Epithelial cell of proximal tubule (primary cell): ENCODE data around the gene SYT17. TPM values are rescaled to one million over a fixed set of nuclear protein-coding genes. Genes with fewer than 3 reads are reported as not detected.

Experiments used
- DNase-seq: peaks from one replicate; pipeline ENCODE4 v3.0.0-alpha.2; 2011; ENCODE audit warnings: low read depth
- H3K4me3 ChIP-seq: 2 replicates; pipeline ENCODE4 v1.5.1; 2011; ENCODE audit warnings: low read depth, mild to moderate bottlenecking, low read length
- total RNA-seq: library from RNA; depleted of rRNA; stranded (reverse); fragments of >200 nt; gene quantifications from 2 replicates; pipeline ENCODE4 v1.2.3, GENCODE V29; 2015
- TF ChIP-seq, protein P1 (sequence below): conservative IDR thresholded peaks from 2 replicates; pipeline ENCODE4 v1.5.1; 2012; ENCODE audit warnings: low read depth, mild to moderate bottlenecking, low read length

SYT17 gene
- total RNA-seq, 1 donor from 2014 or later = 1.2 TPM

DNA sequence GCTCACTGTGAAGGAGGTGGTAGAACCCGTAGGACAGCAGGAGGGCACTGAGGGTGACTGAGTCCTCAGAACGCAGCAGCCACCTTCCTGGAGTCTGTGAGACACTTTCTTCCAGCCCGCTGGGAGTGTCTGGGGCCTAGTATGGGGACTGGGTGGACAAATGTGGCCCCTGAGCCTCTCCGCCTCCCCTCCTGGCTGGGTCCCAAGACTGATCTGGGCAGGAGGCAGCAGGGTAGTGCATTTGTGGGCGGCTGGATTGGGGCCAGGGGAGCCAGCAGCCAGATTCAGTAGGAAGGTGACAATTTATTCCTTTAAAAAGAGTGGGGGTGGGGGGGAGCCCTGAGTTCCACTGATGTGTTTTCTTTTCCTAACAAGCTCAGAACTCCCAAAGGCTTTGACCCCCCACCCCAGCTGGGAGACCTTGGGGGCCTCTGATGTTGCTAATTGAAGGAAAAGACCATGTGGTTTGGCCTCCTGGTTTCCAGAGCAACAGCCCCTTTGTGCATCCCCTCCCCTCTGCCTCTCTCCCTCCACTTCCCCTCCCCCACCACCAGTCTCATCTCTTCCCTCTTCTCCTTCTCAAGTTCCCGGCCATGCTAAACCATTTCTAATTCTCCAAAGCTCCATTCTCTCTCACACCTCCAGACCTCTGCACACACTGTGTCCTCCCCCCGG, 121.9 kb downstream of the SYT17 start:
- DNase-seq = no peak
- H3K4me3 ChIP-seq = no peak overlapping the region
- TF ChIP-seq, protein P1, sequence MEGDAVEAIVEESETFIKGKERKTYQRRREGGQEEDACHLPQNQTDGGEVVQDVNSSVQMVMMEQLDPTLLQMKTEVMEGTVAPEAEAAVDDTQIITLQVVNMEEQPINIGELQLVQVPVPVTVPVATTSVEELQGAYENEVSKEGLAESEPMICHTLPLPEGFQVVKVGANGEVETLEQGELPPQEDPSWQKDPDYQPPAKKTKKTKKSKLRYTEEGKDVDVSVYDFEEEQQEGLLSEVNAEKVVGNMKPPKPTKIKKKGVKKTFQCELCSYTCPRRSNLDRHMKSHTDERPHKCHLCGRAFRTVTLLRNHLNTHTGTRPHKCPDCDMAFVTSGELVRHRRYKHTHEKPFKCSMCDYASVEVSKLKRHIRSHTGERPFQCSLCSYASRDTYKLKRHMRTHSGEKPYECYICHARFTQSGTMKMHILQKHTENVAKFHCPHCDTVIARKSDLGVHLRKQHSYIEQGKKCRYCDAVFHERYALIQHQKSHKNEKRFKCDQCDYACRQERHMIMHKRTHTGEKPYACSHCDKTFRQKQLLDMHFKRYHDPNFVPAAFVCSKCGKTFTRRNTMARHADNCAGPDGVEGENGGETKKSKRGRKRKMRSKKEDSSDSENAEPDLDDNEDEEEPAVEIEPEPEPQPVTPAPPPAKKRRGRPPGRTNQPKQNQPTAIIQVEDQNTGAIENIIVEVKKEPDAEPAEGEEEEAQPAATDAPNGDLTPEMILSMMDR = no peak

DNA sequence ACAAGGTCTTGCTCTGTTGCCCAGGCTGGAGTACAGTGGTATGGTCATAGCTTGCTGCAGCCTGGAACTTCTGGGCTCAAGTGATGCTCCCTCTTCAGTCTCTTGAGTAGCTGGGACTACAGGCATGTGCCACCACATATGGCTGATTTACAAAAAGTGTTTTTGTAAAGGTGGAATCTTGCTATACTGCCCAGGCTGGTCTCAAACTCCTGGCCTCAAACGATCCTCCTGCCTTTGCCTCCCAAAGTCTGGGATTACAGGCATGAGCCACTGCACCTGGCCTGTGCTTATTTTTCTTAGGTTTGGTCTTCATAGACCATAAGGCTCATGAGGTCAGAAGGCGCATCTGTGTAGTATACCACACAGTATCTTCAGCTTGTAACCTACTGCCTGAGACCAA, 122.8 kb downstream of the SYT17 start:
- DNase-seq = no peak
- H3K4me3 ChIP-seq = no peak overlapping the region
- TF ChIP-seq, protein P1 = no peak

DNA sequence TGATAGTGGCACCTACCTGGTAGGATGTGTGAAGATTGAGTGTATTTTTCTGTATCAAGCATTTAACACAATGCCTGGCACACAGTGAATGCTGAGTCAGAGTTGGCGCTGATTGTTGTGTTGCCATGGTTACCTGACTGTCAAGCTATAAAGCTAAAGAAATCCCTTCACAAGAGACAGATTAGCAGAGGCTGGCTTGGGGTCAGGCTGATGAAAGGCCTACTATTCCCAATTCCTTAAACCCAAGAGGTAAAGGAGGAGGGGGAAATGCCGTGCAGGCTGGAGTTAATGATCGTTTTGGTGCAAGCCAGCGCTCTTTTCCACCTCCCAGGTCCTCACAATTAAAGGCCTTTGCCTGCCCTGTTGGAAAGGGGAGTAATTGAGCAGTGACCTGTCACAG, 123.4 kb downstream of the SYT17 start:
- DNase-seq = no peak
- H3K4me3 ChIP-seq = no peak overlapping the region
- TF ChIP-seq, protein P1 = no peak

DNA sequence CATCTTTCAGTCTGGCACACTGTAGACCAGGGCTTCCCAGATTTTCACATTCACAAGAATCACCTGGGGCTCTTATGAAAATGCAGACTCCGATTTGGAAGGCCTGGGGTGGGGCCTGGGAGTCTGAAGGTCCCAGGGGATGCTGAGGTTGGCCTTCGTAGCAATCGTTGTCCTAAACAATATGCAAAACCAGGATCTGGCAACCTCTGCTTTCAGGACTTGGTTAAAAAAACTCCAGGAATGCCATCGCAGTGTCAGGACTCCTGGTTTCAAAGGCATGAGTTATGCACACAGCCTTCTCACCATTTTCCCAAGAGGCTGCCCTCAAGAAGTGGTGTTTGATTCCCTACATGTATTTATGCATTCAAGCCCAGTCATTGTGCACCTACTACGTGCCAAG, 124.1 kb downstream of the SYT17 start:
- TF ChIP-seq, protein P1 = no peak
- no peak overlapping the region for H3K4me3 ChIP-seq
- DNase-seq = no peak

DNA sequence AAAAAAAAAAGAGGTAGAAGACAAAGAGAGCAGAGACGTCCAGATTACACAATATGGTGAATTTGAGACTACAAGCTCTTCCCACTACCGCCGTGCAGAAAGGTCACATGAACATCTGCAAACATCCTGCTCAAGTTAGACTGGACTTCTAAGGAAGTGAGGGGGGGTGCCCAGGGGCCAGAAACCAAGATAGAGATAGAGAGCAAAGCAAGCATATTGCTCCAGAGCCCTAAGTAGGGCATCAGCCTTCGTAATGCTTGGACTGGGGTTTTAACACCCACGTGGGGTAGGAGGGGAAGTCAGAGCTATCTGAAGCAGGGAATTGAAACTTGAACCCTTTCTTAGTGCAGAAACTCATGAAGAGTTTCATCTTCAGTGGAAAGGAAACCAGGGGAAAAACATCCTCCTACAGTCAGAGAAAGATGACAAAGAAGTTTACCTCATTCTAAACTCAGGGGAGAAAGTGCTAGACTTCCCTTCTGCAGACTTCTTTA, 126.2 kb downstream of the SYT17 start:
- no peak for DNase-seq
- H3K4me3 ChIP-seq = no peak overlapping the region
- TF ChIP-seq, protein P1 = no peak

DNA sequence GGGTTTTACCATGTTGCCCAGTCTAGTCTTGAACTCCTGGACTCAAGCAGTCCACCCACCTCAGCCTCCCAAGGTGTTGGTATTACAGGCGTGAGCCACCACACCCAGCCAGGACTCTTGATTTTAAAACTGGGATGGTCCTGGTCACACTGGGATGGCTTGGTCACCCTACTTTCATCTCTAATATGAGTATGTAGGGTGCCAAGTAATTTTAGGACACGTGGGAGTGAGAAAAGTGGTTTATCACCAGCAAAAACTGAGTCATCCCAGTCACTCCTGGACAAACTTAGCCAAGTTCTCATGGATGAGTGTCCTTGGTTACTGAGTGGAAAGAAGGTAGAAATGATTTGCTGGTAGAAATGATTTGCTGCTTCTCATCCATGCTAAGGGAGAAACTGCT, 127.4 kb downstream of the SYT17 start:
- H3K4me3 ChIP-seq = no peak overlapping the region
- TF ChIP-seq, protein P1 = no peak
- DNase-seq = no peak

DNA sequence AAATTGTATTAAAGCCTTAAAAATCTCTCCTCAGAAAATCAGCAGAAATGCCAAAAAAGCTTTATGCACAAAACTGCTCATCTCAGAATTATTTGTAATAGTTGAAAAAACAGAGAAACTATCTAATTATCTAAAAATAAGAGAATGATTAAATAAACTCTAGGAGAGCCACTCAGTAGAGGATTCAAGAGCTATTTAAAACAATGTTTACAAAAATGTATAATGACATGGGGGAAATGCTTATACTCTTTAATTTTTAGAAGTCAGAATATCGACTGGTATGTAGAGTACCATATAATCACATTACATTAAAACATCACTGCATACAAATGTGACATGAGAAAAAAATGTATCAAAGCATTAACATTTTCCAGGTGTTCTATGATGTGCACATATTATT, 129.4 kb downstream of the SYT17 start:
- TF ChIP-seq, protein P1 = no peak
- H3K4me3 ChIP-seq = no peak overlapping the region
- no peak for DNase-seq
